Stimulated activated CD8-positive, alpha-beta memory T cell treated with anti-CD3 and anti-CD28 coated beads, Interleukin-2, amount 100 ng/mL, for 1 hour (primary cell): ENCODE data around the gene VASH1.

ENCODE experiments used
- DNase-seq, 2 donors: peaks; one replicate each; pipeline ENCODE4 v3.0.0-alpha.2; 2020; ENCODE audit warnings: low read depth in 2 of 2

Gene VASH1

GRCh38 chr14:76784881-76785280, 23.6 kb downstream of the VASH1 start:
- peak in 1 of 2 donors; percentile 26 for DNase-seq

- no peak for DNase-seq
Measured at GRCh38 chr14:76786601-76787000, 25.3 kb downstream of the VASH1 start.

GRCh38 chr14:76792422-76792821, 31.2 kb downstream of the VASH1 start:
- no peak for DNase-seq

- no peak for DNase-seq
Measured at GRCh38 chr14:76793324-76793723, 32.1 kb downstream of the VASH1 start.

- DNase-seq: no peak
Measured at GRCh38 chr14:76793956-76794355, 32.7 kb downstream of the VASH1 start.

- DNase-seq: no peak
Measured at GRCh38 chr14:76806446-76806845, 45.2 kb downstream of the VASH1 start.

- no peak for DNase-seq
Measured at GRCh38 chr14:76808011-76808410, 46.7 kb downstream of the VASH1 start.

- no peak for DNase-seq
Measured at GRCh38 chr14:76808990-76809389, 47.7 kb downstream of the VASH1 start.

- DNase-seq: no peak
Measured at GRCh38 chr14:76810525-76810924, 49.3 kb downstream of the VASH1 start.

GRCh38 chr14:76810953-76811400, 49.7 kb downstream of the VASH1 start:
- DNase-seq: no peak

- DNase-seq: no peak
Measured at GRCh38 chr14:76811561-76811960, 50.3 kb downstream of the VASH1 start.

- no peak for DNase-seq
Measured at GRCh38 chr14:76812093-76812421, 50.8 kb downstream of the VASH1 start.

GRCh38 chr14:76812422-76813383, 51.4 kb downstream of the VASH1 start, which contains the start of gene ANGEL1:
Gene ANGEL1 (minus strand): TSS chr14:76812882. CDS start chr14:76812827, 55 bp downstream.
- DNase-seq: peak; percentile 96 to 98

GRCh38 chr14:76814726-76815645, 53.7 kb downstream of the VASH1 start:
- no peak for DNase-seq

- no peak for DNase-seq
Measured at GRCh38 chr14:76820700-76821099, 59.4 kb downstream of the VASH1 start.

GRCh38 chr14:76826122-76826521, 64.9 kb downstream of the VASH1 start, which contains the start of gene LRRC74A:
Gene LRRC74A (plus strand): TSS chr14:76826408. CDS start chr14:76826698, 290 bp downstream.
- DNase-seq: no peak

GRCh38 chr14:76827696-76828296, 66.5 kb downstream of the VASH1 start:
- no peak for DNase-seq

- no peak for DNase-seq
Measured at GRCh38 chr14:76828339-76829012, 67.2 kb downstream of the VASH1 start.

GRCh38 chr14:76829013-76829365, 67.7 kb downstream of the VASH1 start:
- DNase-seq: no peak

GRCh38 chr14:76829650-76830421, 68.6 kb downstream of the VASH1 start:
- no peak for DNase-seq

- DNase-seq: no peak
Measured at GRCh38 chr14:76830556-76830955, 69.3 kb downstream of the VASH1 start.
